ENCODE data around the gene ZNF469.
A peak's percentile ranks its signal among the peaks of the same experiment; 100 is the strongest.

Gene ZNF469

DNA sequence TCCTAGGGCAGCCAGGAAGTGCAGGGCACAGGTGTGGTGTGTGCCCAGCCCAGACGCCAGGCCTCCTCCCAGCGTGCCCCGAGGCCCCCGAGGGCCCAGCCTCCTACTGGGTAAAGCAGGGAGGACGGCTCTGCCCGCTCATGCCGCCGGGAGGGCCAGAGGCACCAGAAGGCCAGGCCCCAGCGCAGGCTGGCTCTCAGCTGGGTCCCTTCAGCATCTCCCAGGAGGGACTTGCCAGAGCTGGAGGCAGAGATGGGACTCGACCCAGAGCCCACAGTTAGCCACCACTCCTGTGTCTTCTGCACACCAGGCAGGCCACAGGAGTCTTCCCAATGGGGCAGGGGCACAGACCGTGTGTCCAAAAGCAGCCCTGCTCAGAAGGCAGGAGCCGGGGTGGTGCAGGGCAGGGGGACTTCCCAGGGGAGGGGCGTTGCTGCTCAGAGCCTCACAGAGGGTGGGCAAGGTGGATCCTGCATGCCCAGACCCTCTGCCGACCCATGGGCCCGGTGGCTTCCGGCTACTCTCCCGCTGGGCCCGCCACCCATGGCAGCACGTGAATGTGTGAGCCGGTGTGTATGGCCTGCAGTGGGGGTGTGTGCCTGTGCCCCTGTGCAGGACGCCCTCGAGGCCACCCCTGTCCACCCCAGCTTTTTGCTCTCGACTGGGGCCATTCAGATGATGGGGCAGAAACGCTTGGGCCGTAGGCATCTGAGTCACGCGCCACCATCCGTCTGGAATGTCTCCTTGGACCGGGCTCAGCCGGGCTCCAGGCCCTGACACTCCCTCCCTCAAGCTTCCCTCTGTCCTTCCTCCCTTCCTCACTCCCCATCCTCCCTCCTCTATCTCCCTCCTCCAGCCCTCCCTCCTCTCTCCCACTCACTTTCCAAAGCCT lies 5.7 kb upstream of the ZNF469 start:
- TF ChIP-seq, protein P1, sequence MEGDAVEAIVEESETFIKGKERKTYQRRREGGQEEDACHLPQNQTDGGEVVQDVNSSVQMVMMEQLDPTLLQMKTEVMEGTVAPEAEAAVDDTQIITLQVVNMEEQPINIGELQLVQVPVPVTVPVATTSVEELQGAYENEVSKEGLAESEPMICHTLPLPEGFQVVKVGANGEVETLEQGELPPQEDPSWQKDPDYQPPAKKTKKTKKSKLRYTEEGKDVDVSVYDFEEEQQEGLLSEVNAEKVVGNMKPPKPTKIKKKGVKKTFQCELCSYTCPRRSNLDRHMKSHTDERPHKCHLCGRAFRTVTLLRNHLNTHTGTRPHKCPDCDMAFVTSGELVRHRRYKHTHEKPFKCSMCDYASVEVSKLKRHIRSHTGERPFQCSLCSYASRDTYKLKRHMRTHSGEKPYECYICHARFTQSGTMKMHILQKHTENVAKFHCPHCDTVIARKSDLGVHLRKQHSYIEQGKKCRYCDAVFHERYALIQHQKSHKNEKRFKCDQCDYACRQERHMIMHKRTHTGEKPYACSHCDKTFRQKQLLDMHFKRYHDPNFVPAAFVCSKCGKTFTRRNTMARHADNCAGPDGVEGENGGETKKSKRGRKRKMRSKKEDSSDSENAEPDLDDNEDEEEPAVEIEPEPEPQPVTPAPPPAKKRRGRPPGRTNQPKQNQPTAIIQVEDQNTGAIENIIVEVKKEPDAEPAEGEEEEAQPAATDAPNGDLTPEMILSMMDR (IDR thresholded peaks at IDR 0.05; ENCODE audit: low read depth, low read length): peak; percentile 20
- DNase-seq (ENCODE audit: extremely low read depth, low read depth): no peak

DNA sequence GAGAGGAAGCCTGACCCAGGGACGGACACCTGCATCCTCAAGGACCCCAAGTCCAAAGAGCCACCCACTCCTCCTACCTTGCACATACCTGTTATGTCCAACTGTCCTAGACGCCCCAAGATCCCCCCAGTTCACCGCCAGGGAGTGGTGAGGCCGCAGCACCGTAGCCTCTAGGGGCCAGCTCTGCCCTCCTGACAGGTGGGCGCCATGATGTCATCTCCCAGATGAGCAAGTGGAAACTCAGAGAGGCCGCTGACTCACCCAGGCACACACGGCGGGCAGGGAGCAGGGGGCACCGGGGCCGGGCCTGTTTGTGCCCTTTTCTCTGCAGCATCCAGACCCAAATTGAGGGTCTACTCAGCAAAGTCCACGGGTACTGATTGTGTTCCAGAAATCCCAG lies 4.8 kb upstream of the ZNF469 start:
- no peak for DNase-seq (ENCODE audit: extremely low read depth, low read depth)
- TF ChIP-seq, protein P1 (IDR thresholded peaks at IDR 0.05; ENCODE audit: low read depth, low read length): no peak

DNA sequence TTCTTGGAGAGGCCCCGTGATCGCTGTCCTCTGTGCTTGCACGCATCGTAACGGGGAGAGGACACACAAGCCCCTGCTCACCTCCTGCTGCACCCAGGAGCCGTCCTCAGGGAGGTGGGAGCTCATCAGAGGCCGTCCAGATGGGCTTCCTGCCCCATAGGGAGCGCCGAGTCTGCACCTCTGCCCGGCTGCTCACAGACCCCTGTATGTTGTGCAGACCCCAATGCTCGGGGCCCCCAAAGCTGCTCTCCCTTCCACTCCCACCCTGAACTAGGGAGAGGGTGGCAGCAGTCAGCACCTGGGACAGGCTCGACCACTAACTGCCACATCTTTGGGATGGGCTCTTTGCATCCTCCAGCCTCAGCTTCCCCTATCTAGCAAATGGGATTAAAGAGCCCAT lies 4.4 kb upstream of the ZNF469 start:
- TF ChIP-seq, protein P1 (IDR thresholded peaks at IDR 0.05; ENCODE audit: low read depth, low read length): no peak
- DNase-seq (ENCODE audit: extremely low read depth, low read depth): no peak

DNA sequence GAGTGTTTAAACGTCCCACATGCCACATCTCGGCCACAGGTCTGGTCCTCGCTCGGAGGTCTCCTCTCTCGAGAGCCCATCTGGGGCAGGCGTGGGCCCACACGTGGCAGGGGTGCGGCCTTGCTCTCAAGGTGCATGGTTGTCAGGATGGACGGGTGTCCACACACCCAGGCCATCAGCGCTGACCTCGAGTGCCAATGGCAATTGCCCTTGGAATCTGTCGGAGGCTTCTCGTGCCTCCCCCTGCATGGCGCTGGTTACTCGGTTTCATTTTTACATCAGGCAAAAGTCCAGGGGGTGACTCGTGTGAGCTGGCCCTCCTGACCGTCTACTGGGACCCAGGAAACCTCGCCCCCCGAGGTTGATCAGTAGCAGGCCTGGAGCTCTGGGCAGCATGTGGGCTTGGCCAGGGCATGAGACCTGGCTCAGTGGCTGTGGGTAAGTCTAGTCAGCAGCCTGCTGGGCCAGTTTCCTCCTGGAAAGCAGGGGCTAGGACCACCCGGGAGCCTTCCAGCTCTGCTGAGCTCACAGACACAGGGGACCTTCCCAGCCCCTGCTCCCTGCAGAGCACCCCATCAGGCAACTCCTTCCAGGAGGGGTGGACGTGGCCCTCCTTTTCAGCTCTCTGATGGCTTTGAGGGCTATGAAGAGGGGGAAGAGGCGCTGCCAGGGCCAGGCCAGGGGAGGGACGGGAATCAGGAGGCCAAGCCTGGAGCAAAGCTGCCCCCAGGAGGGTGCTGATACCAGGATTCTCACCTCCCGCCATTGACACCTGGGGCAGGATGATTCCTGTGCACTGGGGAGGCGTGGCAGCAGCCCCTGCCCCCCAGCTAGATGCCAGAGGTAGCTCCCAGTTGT lies 3.7 kb upstream of the ZNF469 start:
- TF ChIP-seq, protein P1 (IDR thresholded peaks at IDR 0.05; ENCODE audit: low read depth, low read length): no peak
- DNase-seq (ENCODE audit: extremely low read depth, low read depth): no peak

DNA sequence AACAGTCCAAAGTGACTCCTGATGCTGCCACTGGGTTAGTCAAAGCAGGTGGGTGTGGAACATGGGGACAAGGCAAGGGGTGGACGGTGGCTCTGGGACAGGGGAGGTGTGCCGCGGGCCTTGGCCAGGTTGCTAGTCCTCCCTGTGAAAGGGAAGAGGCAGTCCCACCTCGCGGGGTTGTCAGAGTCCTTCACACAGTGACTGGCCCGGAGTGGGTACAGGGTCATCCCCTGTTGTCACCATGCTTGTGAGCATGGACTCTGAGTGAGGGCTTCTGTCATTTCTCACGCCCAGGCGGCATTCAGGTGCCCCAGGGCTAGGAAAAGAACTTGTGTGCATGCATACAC lies 3.1 kb upstream of the ZNF469 start:
- no peak for DNase-seq (ENCODE audit: extremely low read depth, low read depth)
- TF ChIP-seq, protein P1 (IDR thresholded peaks at IDR 0.05; ENCODE audit: low read depth, low read length): no peak

DNA sequence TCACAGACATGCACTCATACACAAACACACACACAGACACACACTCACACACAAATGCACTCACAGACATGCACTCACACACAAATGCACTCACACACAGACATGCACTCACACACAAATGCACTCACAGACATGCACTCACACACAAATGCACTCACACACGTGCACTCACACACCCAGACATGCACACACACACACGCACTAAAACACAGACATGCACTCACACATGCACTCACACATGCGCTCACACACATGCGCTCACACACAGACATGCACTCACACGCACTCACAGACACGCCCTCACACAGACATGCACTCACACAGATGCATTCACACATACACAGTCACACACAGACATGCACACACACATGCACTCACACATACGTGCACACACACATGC lies 2.7 kb upstream of the ZNF469 start:
- TF ChIP-seq, protein P1 (IDR thresholded peaks at IDR 0.05; ENCODE audit: low read depth, low read length): no peak
- no peak for DNase-seq (ENCODE audit: extremely low read depth, low read depth)

DNA sequence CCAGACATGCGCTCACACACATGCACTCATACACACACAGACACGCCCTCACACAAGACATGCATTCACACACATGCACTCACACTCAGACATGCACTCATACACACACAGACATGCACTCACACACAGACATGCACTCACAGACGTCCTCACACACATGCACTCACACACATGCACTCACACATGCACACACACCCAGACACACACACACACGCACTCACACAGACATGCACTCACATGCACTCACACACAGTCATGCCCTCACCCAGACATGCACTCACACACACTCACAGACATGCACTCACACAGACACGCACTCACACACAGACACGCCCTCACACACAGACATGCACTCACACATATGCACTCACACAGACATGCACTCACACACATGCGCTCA lies 2.1 kb upstream of the ZNF469 start:
- DNase-seq (ENCODE audit: extremely low read depth, low read depth): no peak
- TF ChIP-seq, protein P1 (IDR thresholded peaks at IDR 0.05; ENCODE audit: low read depth, low read length): no peak
